GM12891 (cell line): ENCODE results near the gene TEK.

Experiments
- PAX5 ChIP-seq: IDR thresholded peaks from 2 replicates; pipeline ENCODE4 v1.6.1; 2011; ENCODE audit warnings: low read length, moderate library complexity, mild to moderate bottlenecking; ENCODE audit not compliant: insufficient read depth, severe bottlenecking
- POLR2A ChIP-seq: IDR thresholded peaks from 2 replicates; pipeline ENCODE4 v1.6.1; 2011; ENCODE audit warnings: low read depth, low read length, control low read depth
- TAF1 ChIP-seq: IDR thresholded peaks from 2 replicates; pipeline ENCODE4 v1.6.1; 2011; ENCODE audit warnings: low read depth, low read length, control low read depth

DNA sequence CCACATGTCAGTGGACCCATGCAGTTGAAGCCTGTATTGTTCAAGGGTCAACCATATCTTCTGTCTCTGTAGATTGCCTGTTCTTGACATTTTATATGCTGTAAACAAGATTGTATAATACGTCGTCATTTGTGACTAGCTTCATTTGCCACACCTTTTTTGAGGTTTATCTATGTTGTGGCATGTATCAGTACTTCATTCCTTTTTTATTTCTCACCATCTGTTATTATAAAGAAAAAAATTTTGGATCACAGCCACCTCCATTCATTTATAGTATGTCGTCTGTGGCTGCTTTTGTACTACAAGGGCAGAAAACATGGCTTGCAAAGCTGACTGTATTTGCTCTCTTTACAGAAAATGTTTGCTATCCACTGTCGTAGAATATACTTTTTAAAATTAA, 72.4 kb downstream of the TEK start:
- TF ChIP-seq POLR2A (no peak), TAF1 (no peak), PAX5 (no peak)
